Memory B cell (primary cell): ENCODE data around the gene CDX1.
"Not testable (repeated sequence)": the region's sequence is repeated elsewhere in the genome, so short reads cannot be mapped to it uniquely, and the experiment has no call there.

Source experiments
- ATAC-seq: fragments of 150-1000 bp; cut with Tn5 transposase; 2 replicates; pipeline ENCODE4 v1.10.0; 2021; ENCODE audit warnings: low read depth, mild to moderate bottlenecking, moderate library complexity
- DNase-seq, 2 donors: peaks; one replicate each; pipeline ENCODE4 v3.0.0; 2022; ENCODE audit warnings: low spot score in 2 of 2
- H3K27ac Mint-ChIP-seq: one replicate; pipeline ENCODE4 v1.8.0; 2022; ENCODE audit warnings: mild to moderate bottlenecking, moderate library complexity, mixed read lengths
- H3K27me3 Mint-ChIP-seq: one replicate; pipeline ENCODE4 v1.8.0; 2022; ENCODE audit warnings: mixed read lengths
- H3K36me3 Mint-ChIP-seq: one replicate; pipeline ENCODE4 v1.8.0; 2022; ENCODE audit warnings: mild to moderate bottlenecking, mixed read lengths
- H3K4me1 Mint-ChIP-seq: one replicate; pipeline ENCODE4 v1.8.0; 2022; ENCODE audit warnings: mixed read lengths
- H3K4me3 Mint-ChIP-seq: one replicate; pipeline ENCODE4 v1.8.0; 2022; ENCODE audit warnings: mild to moderate bottlenecking, moderate library complexity, mixed read lengths
- H3K9me3 Mint-ChIP-seq: one replicate; pipeline ENCODE4 v1.8.0; 2022; ENCODE audit warnings: mixed read lengths

The CDX1 gene

GRCh38 chr5:150233706-150234105 lies 67.1 kb downstream of the CDX1 start:
- not testable (repeated sequence) for H3K9me3 Mint-ChIP-seq, DNase-seq, ATAC-seq, H3K27me3 Mint-ChIP-seq, H3K27ac Mint-ChIP-seq, H3K36me3 Mint-ChIP-seq, H3K4me3 Mint-ChIP-seq, H3K4me1 Mint-ChIP-seq
